GM19455 (cell line): Measurements from ENCODE around the gene BHLHA15.
"Not testable (repeated sequence)": the region's sequence is repeated elsewhere in the genome, so short reads cannot be mapped to it uniquely, and the experiment has no call there.

Source experiments
- ATAC-seq: cut with Tn5 transposase; IDR thresholded peaks from one replicate; pipeline ENCODE4 v1.9.1; 2021; ENCODE audit not compliant: unreplicated experiment

The BHLHA15 gene

GRCh38 chr7:98206451-98207330, 4.5 kb upstream of the BHLHA15 start:
- ATAC-seq = no peak

DNA sequence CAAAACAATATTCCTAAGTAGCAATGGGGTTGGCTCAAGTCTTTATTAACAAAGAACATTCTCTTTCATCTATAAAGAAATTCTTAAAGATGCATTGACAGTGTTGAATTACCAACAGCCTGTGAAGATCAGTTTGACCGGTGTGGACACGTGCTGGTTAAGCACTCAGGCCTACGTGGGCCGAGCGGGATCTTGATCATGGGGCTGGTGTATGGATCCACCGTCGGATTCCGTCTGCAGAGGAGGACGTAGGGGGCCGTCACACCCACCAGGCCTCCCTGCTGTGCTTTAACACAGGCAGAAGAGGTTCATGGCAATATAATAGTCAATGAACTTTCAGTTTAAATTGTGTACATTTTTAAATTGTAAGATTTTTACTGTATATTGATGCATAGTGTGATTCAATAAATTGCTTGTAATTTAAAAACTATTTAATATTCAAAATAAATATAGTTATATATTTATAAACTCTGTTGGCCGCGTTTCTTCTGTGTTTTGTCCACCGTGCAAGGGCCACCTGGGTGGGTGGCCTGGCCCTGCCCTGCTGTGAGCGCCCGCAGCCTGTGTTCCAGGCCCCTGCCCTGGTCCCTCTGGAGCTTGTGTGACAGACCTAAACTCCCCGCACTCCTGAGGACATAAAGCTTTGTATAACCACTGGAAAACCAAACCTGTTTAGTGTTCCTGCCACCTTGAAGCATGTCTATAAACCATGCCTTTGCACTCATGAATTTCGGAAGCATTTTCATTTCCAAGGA, 1.9 kb upstream of the BHLHA15 start:
- ATAC-seq = no peak

DNA sequence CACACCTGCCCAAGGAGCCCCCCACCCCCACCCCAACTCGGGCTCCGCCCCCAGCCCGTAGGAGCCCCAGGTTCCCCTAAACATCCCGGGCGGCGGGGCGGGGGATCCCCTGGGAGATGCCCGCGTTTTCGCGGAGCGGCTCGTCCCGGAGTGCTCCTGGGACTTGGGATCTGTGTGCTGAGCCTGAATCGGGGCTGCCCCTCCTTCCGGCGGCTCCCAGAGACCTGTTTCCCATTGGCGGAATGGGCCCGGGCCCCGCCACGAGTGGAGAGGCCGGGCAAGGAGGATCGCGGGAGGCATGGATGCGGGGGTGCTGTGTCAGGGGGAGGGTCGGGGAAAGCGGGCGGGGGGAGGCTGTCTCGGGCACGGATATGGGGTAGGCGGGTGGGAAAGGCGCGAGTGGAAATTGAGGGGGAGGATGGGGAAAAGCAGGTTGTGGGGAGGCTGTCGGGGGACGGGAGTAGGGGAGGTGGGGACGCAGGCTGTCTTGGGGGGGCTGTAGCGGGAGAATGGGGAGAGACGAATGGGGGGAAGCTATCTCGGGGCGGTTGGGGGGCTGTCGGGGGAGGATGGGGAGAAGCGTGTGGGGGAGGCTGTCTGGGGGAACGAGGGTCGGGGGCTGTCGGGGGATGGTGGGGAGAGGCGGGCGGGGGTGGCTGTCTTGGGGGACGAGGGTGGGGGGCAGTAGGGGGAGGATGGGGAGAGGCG, 572 bp upstream of the BHLHA15 start:
- ATAC-seq = no peak

GRCh38 chr7:98211676-98212531, 665 bp downstream of the BHLHA15 start:
- no peak for ATAC-seq

GRCh38 chr7:98212532-98213041, 1.3 kb downstream of the BHLHA15 start:
- ATAC-seq = no peak

GRCh38 chr7:98213296-98213887, 2.2 kb downstream of the BHLHA15 start:
- no peak for ATAC-seq

DNA sequence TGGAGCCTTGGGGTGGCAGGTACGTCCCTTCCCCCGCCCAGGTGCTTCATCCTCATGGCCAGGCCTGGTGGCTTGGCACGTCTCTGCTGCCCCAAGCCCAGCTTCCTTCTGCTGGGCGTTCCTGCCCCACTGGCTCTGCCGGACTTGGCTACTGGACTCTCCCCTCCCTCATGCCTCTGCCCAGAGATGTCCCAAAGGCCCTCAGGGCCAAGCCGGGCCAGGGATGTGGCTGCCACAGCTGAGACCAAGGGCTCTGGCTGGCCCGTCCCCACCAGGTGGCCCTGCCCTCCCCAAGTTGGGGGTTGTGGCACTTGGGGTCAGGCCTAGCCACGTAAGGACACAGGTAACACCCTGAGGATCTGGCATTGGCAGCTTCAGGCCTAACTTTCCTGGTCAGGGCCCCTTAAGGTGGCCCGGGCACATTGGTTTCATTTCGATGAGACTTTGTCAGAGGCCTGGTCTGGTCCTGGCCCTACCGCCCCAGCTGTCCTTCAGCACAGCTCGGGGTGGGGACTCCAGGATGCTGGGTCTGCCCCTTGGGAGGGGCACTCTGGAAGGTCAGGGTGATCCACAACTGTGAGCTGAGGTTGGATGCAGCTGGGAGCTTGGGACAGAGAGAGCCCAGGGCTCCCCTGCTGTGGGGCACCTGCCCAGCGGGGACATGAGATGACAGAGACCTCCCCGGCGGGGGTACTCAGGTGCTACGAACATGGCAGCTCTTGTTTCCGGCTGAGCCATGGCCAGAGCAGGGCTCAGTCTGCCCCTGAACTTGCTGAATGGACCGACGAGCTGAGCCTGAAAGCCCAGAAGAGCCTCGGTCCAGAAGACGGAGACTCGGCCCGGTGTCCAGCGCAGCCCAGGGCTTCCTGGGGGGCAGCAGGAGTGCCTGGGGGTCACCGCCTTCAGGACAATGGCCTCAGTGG, 2.9 kb downstream of the BHLHA15 start:
- ATAC-seq = no peak

DNA sequence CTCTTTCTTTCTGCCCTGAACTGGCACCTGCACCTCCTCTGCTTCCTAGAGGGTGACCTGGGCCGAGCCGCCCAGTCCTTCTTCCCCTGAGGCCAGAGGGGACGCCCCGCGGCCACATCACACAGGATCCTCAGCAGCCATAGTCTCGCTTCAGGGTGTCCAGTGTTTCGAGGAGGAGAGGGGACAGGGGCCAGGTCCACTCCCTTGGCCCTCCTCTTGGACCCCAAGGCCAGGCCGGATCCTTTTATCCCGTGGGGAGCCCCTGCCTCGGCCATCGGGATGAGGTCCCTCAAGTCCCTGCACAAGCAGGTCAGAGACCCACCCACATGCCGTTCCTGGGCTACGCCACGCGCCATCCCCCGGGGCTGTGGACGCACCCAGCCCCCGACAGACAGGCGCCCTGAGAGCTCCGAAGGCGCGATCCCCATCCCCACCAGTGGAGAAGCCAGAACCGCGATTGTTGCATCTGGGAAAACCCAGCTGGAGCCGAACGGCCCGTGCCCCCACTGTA, 3.6 kb downstream of the BHLHA15 start:
- no peak for ATAC-seq

DNA sequence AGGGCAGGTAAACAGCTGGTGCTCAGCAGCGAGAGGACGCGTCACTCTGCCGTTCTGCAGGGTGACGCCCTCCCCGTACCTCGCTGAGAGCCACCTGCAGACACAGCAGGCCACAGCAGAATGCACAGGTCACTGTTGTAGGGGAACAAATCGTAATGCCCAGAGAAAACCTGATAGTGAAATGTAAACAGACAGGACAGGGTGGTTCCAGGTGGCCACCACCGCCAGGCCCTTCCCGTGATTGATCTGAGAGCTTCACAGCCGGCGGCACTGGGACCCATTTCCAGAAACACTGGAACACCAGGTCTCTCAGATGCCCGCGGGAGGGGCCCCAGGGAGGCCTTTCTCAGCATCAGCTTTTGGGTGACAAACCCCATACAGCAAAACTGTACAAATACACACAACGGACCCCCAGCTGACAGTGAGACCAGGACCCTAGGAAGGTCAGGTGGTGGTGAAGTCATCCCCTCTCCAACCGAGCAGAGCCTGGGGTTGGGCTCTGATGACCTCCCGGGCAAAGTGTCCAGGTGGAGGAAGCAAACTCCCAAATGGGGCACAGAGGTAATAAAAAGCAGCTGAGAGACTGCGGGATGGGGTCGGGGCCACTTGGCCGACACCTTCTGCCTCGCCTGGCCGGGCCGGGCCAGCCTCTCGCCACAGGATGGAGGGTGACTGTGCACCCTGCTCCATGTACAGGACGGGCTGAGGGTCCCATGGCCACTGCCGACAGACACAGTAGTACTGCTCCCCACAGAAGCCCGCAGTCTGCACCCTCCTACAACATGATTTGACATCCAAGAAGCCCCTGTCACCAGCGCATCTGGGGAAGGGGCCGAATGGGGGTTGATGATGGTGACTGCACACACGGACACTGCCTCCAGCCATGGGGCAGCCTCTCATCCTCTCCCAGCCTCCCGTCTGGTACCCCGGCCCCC, 4.6 kb downstream of the BHLHA15 start:
- no peak for ATAC-seq

DNA sequence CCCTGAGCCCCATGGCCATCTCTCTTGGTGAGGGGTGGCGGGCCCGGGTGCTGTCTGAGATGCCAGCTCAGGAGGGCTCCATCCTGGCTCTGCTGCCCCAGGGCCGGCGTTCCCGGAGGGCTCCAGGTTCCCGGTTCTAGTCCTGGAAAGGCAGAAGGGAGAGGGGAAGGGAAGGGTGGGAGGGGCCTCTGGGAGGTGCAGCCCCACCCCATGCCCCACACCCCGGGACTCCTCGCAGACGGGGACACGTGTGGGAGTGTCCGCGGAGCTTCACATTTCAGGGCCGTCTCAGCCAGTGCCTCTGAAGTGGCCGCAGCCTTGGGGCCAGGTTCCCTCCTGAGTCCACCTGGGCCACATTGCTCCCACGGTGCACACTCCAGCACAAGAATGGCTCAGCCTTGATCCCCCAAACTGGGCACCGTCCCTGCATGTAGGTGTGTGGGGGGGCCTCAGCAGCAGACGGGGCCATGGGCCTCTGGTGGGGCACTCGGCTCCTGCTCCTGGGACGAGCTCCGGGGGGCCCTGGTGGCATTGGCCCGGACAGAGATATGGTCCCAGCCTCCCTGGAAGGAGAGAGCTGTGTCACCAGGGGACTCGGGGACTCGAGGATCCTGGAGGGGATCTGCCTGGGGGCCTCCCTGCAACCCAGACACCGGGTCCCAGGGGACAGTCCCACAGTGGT, 5.8 kb downstream of the BHLHA15 start:
- no peak for ATAC-seq

GRCh38 chr7:98217623-98218582, 6.7 kb downstream of the BHLHA15 start:
- ATAC-seq = no peak

GRCh38 chr7:98219382-98219781, 8.1 kb downstream of the BHLHA15 start:
- ATAC-seq = not testable (repeated sequence)

DNA sequence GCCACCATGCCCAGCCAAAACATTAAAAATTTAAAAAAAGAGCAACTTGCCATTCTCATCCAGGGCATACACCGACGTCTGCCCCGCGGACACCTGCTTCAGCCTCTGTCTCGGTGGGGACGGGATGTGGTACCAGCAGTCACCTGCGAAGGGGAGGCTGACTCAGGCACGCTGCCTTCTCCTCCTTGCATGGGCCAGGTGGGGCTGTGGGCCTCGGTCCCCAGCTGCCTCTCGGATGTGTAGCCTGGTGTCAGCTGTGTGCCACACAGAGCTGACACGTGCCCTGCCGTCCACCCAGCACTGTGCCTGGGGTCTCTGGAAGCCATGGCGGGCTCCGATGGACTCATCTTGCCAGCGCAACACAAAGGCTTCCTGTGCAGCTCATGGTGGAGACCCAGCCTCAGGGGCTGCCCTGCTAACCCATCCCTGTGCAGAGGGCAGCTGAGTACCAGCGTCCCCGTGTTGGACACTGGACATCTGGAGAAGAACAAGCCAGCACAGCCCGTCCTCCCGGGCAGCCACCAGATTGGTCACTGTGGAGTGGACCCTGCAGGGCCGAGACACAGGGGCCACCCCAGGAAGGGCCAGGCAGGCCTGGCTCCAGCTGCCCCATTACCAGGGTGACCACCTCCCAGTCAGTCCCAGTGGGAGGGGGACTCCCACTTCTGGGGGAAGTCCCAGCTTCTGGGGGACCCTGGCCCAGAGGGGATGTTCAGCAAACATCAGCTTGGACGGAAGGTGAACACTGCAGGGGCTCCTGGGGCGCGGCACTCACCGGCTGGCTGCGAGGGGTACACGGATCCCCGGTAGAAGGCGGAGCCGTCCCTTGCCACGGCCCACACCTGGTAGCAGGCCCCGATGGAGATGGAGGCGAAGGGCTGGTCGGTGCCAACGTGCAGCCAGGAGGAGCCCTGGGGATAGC, 10.6 kb downstream of the BHLHA15 start:
- ATAC-seq = no peak

- no peak for ATAC-seq
Measured at GRCh38 chr7:98222533-98223195, 11.4 kb downstream of the BHLHA15 start.
